ENCODE measurements around the gene CACNA2D3. TPM values are rescaled to one million over a fixed set of nuclear protein-coding genes. Genes with fewer than 3 reads are reported as not detected.

The CACNA2D3 gene
- total RNA-seq, 1 experiment from 2014 or later: not detected

DNA sequence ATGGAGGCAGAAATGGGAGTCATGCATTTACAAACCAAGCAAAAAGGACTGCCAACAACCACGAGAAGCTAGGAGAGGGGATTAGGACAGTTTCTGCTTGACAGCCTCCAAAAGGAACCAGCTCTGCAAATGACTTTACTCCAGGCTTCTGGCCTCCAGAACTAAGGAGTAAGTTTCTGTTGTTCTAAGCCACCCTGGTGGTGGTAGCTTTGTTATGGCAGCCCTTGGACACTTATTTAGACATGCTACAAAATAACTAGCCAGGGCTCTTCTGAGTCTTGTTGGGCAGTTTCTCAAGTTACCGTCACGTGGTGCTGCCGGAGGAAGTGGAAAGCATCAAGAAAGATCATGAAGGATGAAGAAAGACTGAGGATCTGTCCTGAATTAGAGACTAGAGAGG is 419.0 kb downstream of the CACNA2D3 start:
- POLR2A ChIA-PET: no interaction called here
- BruUV-seq (replicated peaks): no TSS peak
- no peak overlapping the region for H3K4me3 ChIP-seq (ENCODE audit: low read depth, low read length)
- CTCF ChIA-PET: no interaction called here
- no peaks in the 10 kb centered on the region for H3K9me3 ChIP-seq
- Mint-ChIP-seq H3K27me3 (ENCODE audit: insufficient read depth, unreplicated experiment) (peaks cover 14% of the 10 kb centered on the region), H3K27ac (ENCODE audit: unreplicated experiment) (no peak overlapping the region), H3K4me1 (ENCODE audit: low read depth, unreplicated experiment) (no peaks in the 10 kb centered on the region), H3K4me3 (ENCODE audit: unreplicated experiment) (no peak overlapping the region), H3K9me3 (ENCODE audit: unreplicated experiment) (no peaks in the 10 kb centered on the region), H3K36me3 (ENCODE audit: insufficient read depth, unreplicated experiment) (no peaks in the 10 kb centered on the region)
- H3K36me3 ChIP-seq (ENCODE audit: control insufficient read depth, insufficient read depth, low read length): no peaks in the 10 kb centered on the region
- no peak for DNase-seq
- no peaks in the 10 kb centered on the region for H3K4me1 ChIP-seq
- intact Hi-C loops (cut with micrococcal nuclease; ENCODE audit: unreplicated experiment): no loop called here
- TF ChIP-seq, protein P1, sequence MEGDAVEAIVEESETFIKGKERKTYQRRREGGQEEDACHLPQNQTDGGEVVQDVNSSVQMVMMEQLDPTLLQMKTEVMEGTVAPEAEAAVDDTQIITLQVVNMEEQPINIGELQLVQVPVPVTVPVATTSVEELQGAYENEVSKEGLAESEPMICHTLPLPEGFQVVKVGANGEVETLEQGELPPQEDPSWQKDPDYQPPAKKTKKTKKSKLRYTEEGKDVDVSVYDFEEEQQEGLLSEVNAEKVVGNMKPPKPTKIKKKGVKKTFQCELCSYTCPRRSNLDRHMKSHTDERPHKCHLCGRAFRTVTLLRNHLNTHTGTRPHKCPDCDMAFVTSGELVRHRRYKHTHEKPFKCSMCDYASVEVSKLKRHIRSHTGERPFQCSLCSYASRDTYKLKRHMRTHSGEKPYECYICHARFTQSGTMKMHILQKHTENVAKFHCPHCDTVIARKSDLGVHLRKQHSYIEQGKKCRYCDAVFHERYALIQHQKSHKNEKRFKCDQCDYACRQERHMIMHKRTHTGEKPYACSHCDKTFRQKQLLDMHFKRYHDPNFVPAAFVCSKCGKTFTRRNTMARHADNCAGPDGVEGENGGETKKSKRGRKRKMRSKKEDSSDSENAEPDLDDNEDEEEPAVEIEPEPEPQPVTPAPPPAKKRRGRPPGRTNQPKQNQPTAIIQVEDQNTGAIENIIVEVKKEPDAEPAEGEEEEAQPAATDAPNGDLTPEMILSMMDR (IDR thresholded peaks at IDR 0.05; ENCODE audit: insufficient read depth in 1 of 2, low read depth in 1 of 2, low read length in 1 of 2, severe bottlenecking in 1 of 2, unreplicated experiment in 1 of 2): no peak
- no peaks in the 10 kb centered on the region for H3K27me3 ChIP-seq (replicated peaks; ENCODE audit: control insufficient read depth, insufficient read depth, low read length)

DNA sequence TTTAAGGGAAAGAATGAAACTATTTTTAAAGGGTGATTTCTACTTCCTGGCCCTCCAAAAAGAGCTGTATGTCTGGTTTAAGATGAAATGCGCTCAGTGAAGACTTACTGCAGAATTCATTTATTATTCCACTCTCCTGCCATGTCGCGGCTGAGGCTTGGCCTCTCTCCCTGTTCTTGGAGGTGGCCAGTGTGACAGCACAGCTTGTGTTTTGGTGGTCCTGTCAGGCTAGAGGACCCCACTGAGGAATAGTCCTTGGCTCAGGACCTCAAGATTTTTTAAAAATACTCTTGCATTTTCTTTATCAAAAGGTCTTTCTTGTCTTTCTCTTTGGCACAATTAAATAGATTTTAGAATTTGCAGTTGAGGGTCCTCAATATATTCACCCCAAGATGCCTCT is 421.1 kb downstream of the CACNA2D3 start:
- Histone ChIP-seq H3K27me3 (replicated peaks; ENCODE audit: control insufficient read depth, insufficient read depth, low read length) (no peaks in the 10 kb centered on the region), H3K36me3 (ENCODE audit: control insufficient read depth, insufficient read depth, low read length) (no peaks in the 10 kb centered on the region), H3K4me1 (no peaks in the 10 kb centered on the region), H3K4me3 (ENCODE audit: low read depth, low read length) (no peak overlapping the region), H3K9me3 (no peaks in the 10 kb centered on the region)
- CTCF ChIA-PET: no interaction called here
- intact Hi-C loops (cut with micrococcal nuclease; ENCODE audit: unreplicated experiment): no loop called here
- no peak overlapping the region for H3K27ac Mint-ChIP-seq (ENCODE audit: unreplicated experiment)
- H3K9me3 Mint-ChIP-seq (ENCODE audit: unreplicated experiment): no peaks in the 10 kb centered on the region
- no peaks in the 10 kb centered on the region for H3K4me1 Mint-ChIP-seq (ENCODE audit: low read depth, unreplicated experiment)
- no TSS peak for BruUV-seq (replicated peaks)
- H3K27me3 Mint-ChIP-seq (ENCODE audit: insufficient read depth, unreplicated experiment): peaks cover 16% of the 10 kb centered on the region
- no peak for DNase-seq
- no peaks in the 10 kb centered on the region for H3K36me3 Mint-ChIP-seq (ENCODE audit: insufficient read depth, unreplicated experiment)
- POLR2A ChIA-PET: no interaction called here
- H3K4me3 Mint-ChIP-seq (ENCODE audit: unreplicated experiment): no peak overlapping the region
- TF ChIP-seq, protein P1 (IDR thresholded peaks at IDR 0.05; ENCODE audit: insufficient read depth in 1 of 2, low read depth in 1 of 2, low read length in 1 of 2, severe bottlenecking in 1 of 2, unreplicated experiment in 1 of 2): no peak

DNA sequence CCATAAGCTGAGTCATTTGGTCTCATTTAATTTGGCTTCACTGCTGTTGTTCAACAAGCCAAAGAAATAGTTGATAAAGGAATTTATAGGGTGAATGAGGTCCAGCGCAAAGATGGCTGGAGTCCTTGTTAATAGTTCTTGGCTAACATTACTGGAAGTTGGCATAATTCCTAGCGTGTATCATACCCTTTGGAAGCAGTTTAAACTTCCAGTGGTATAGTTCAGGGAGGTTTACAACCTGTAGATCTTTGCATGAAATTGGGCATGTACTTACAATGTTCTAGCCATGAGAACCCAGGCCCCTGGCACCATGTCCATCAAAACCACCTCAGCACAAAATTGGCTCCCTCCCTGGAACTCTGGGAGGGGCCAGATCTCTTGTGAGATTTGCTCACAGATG is 424.7 kb downstream of the CACNA2D3 start:
- intact Hi-C loops (cut with micrococcal nuclease; ENCODE audit: unreplicated experiment): no loop called here

More for the DNA sequence above, 424.7 kb downstream of the CACNA2D3 start:
- ChIA-PET CTCF (no interaction called here), POLR2A (no interaction called here)
- Histone ChIP-seq H3K4me3 (ENCODE audit: low read depth, low read length) (no peak overlapping the region), H3K36me3 (ENCODE audit: control insufficient read depth, insufficient read depth, low read length) (no peaks in the 10 kb centered on the region), H3K9me3 (no peaks in the 10 kb centered on the region), H3K27me3 (replicated peaks; ENCODE audit: control insufficient read depth, insufficient read depth, low read length) (no peaks in the 10 kb centered on the region), H3K4me1 (no peaks in the 10 kb centered on the region)
- Mint-ChIP-seq H3K4me1 (ENCODE audit: low read depth, unreplicated experiment) (no peaks in the 10 kb centered on the region), H3K27ac (ENCODE audit: unreplicated experiment) (no peak overlapping the region), H3K9me3 (ENCODE audit: unreplicated experiment) (no peaks in the 10 kb centered on the region), H3K4me3 (ENCODE audit: unreplicated experiment) (no peak overlapping the region), H3K36me3 (ENCODE audit: insufficient read depth, unreplicated experiment) (no peaks in the 10 kb centered on the region), H3K27me3 (ENCODE audit: insufficient read depth, unreplicated experiment) (peaks cover 23% of the 10 kb centered on the region)
- BruUV-seq (replicated peaks): no TSS peak
- TF ChIP-seq, protein P1 (IDR thresholded peaks at IDR 0.05; ENCODE audit: insufficient read depth in 1 of 2, low read depth in 1 of 2, low read length in 1 of 2, severe bottlenecking in 1 of 2, unreplicated experiment in 1 of 2): no peak
- DNase-seq: no peak

All from Caco-2 (cell line).